Thyroid gland (tissue), 4 donors: Measurements from ENCODE around the gene SCFD2. TPM values are rescaled to one million over a fixed set of nuclear protein-coding genes. Genes with fewer than 3 reads are reported as not detected.

Experiments
- DNase-seq, 2 donors: peaks; one replicate each; pipeline ENCODE4 v3.0.0-alpha.2; 2019
- H3K27ac ChIP-seq, 3 donors: fragments of 200-600 bp; sonication (generic); 1 replicate in 2 of 3; 2 replicates in 1 of 3; pipeline ENCODE4 v1.5.1; 2016 to 2019; ENCODE audit warnings: mild to moderate bottlenecking in 1 of 3, moderate library complexity in 1 of 3
- H3K27me3 ChIP-seq: fragments of 200-600 bp; sonication (generic); one replicate; pipeline ENCODE4 v1.5.1; 2019
- H3K36me3 ChIP-seq, 2 donors: fragments of 200-600 bp; sonication (generic); one replicate each; pipeline ENCODE4 v1.5.1; 2016 to 2019
- H3K4me1 ChIP-seq, 2 donors: fragments of 200-600 bp; sonication (generic); one replicate each; pipeline ENCODE4 v1.5.1; 2017 to 2019
- H3K4me3 ChIP-seq, 3 donors: fragments of 200-600 bp; sonication (generic); replicated peaks in 1 of 3; 1 replicate in 2 of 3; 2 replicates in 1 of 3; pipeline ENCODE4 v1.5.1; 2016; ENCODE audit warnings: mild to moderate bottlenecking in 1 of 3
- H3K9me3 ChIP-seq: fragments of 200-600 bp; sonication (generic); one replicate; pipeline ENCODE4 v1.5.1; 2017
- CTCF ChIP-seq, 6 experiments: fragments of 200-600 bp in 3 of 6; fragments of 450-650 bp in 3 of 6; sonication (generic) in 3 of 6; IDR thresholded peaks; one replicate each; pipeline ENCODE4 v1.5.1; 2016 to 2019; ENCODE audit warnings: antibody characterized with exemption in 6 of 6, mild to moderate bottlenecking in 2 of 6, inconsistent platforms in 1 of 6, moderate library complexity in 1 of 6
- POLR2A ChIP-seq, 2 donors: fragments of 450-650 bp; IDR thresholded peaks; one replicate each; pipeline ENCODE4 v1.6.1; 2017; ENCODE audit warnings: antibody characterized with exemption in 2 of 2, mild to moderate bottlenecking in 2 of 2, moderate library complexity in 1 of 2
- WGBS, 2 donors: methylation state at CpG; one replicate each; pipeline ENCODE4 v1.1.5; 2017; 5-methylcytosine and 5-hydroxymethylcytosine counted together
- intact Hi-C: fragments of 100-400 bp; cut with DNase I; formaldehyde crosslinking; loops from one replicate; pipeline ENCODE4 v1.15.1; 2023
- total RNA-seq, 4 donors: library from RNA; depleted of rRNA; stranded (reverse); fragments of >200 nt; gene quantifications; one replicate each; pipeline ENCODE4 v1.2.3, GENCODE V29; 2016

SCFD2 gene
- total RNA-seq, 4 donors from 2014 or later = 10.3 to 32.9 (median 28.2) TPM

- Histone ChIP-seq H3K36me3 (no peaks in the 10 kb centered on the region), H3K9me3 (no peaks in the 10 kb centered on the region), H3K4me1 (peaks cover 0 to 5% of the 10 kb centered on the region in 2 donors), H3K27ac (no peak overlapping the region), H3K27me3 (no peaks in the 10 kb centered on the region), H3K4me3 (no peak overlapping the region)
- 96 to 97% methylated on average over 4 of the region's 4 CpGs for WGBS, 2 donors
- no peak for TF ChIP-seq POLR2A (IDR thresholded peaks at IDR 0.05)
- TF ChIP-seq CTCF (IDR thresholded peaks at IDR 0.05) = no peak
- intact Hi-C loops = no loop called here
- DNase-seq = no peak
Measured at GRCh38 chr4:52935317-52935716, 430.5 kb downstream of the SCFD2 start.

- peaks cover 0 to 5% of the 10 kb centered on the region in 2 donors for H3K4me1 ChIP-seq
- H3K4me3 ChIP-seq = no peak overlapping the region
- 88 to 97% methylated on average over 2 of the region's 2 CpGs for WGBS, 2 donors
- no peaks in the 10 kb centered on the region for H3K9me3 ChIP-seq
- intact Hi-C loops = no loop called here
- H3K36me3 ChIP-seq = no peaks in the 10 kb centered on the region
- H3K27ac ChIP-seq = no peak overlapping the region
- TF ChIP-seq POLR2A (IDR thresholded peaks at IDR 0.05) (no peak), CTCF (IDR thresholded peaks at IDR 0.05) (no peak)
- H3K27me3 ChIP-seq = no peaks in the 10 kb centered on the region
- no peak for DNase-seq
Measured at GRCh38 chr4:52933738-52934137, 432.1 kb downstream of the SCFD2 start.

- DNase-seq = no peak
- no peaks in the 10 kb centered on the region for H3K9me3 ChIP-seq
- no peak overlapping the region for H3K27ac ChIP-seq
- TF ChIP-seq POLR2A (IDR thresholded peaks at IDR 0.05) = no peak
- TF ChIP-seq CTCF (IDR thresholded peaks at IDR 0.05) = no peak
- H3K4me1 ChIP-seq = peaks cover 0 to 5% of the 10 kb centered on the region in 2 donors
- H3K4me3 ChIP-seq = no peak overlapping the region
- intact Hi-C loops = no loop called here
- H3K36me3 ChIP-seq = no peaks in the 10 kb centered on the region
- WGBS, 2 donors = 65 to 80% methylated on average over 5 of the region's 5 CpGs
- no peaks in the 10 kb centered on the region for H3K27me3 ChIP-seq
Measured at GRCh38 chr4:52932591-52933470, 433.0 kb downstream of the SCFD2 start.

GRCh38 chr4:52931243-52931642, 434.6 kb downstream of the SCFD2 start:
- TF ChIP-seq CTCF (IDR thresholded peaks at IDR 0.05) (no peak), POLR2A (IDR thresholded peaks at IDR 0.05) (no peak)

More at GRCh38 chr4:52931243-52931642, 434.6 kb downstream of the SCFD2 start:
- no peak overlapping the region for H3K4me3 ChIP-seq
- peaks cover 0 to 5% of the 10 kb centered on the region in 2 donors for H3K4me1 ChIP-seq
- 64 to 65% methylated on average over 4 of the region's 4 CpGs for WGBS, 2 donors
- no peak for DNase-seq
- H3K27me3 ChIP-seq = no peaks in the 10 kb centered on the region
- intact Hi-C loops = no loop called here
- no peaks in the 10 kb centered on the region for H3K36me3 ChIP-seq
- H3K27ac ChIP-seq = no peak overlapping the region
- no peaks in the 10 kb centered on the region for H3K9me3 ChIP-seq
